ENCODE results near the gene SDR42E2.

DNA sequence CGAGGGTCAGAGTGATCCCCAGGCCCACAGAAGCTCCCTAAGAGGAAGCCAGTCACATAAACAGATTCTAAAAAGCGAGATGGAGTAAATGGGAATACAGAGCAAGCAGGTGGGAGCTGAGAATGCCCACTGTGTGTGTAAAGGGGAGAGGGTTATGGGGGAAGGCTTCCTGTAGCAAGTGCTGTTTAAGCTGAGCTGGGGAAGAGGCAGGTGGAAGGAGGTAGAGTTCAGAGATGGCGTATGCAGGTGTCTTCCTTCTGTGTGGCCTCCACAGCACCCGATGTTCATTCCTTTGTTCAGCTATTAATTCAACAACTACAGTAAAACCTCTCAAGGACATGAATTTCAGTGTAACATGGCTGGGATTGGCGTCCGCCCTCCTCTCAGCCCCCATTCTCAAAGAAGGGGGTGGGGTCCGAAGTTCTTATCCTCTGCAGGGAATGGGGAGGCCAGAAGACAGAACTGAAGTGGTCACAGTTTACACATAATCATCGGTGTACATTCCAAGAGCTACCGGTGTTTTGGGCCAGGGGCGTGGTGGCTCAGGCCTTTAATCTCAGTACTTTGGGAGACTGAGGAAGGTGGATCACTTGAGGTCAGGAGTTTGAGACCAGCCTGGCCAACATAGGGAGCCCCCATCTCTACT lies 45.5 kb downstream of the SDR42E2 start:
- TF ChIP-seq, protein P1, sequence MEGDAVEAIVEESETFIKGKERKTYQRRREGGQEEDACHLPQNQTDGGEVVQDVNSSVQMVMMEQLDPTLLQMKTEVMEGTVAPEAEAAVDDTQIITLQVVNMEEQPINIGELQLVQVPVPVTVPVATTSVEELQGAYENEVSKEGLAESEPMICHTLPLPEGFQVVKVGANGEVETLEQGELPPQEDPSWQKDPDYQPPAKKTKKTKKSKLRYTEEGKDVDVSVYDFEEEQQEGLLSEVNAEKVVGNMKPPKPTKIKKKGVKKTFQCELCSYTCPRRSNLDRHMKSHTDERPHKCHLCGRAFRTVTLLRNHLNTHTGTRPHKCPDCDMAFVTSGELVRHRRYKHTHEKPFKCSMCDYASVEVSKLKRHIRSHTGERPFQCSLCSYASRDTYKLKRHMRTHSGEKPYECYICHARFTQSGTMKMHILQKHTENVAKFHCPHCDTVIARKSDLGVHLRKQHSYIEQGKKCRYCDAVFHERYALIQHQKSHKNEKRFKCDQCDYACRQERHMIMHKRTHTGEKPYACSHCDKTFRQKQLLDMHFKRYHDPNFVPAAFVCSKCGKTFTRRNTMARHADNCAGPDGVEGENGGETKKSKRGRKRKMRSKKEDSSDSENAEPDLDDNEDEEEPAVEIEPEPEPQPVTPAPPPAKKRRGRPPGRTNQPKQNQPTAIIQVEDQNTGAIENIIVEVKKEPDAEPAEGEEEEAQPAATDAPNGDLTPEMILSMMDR (tag by site-specific recombination; IDR thresholded peaks at IDR 0.05): no peak
- TF ChIP-seq ZNF792 (tag by site-specific recombination; IDR thresholded peaks at IDR 0.05) (no peak), ZNF677 (tag by site-specific recombination; IDR thresholded peaks at IDR 0.05) (no peak), ZNF214 (tag by site-specific recombination; IDR thresholded peaks at IDR 0.05; ENCODE audit: borderline replicate concordance) (no peak), SP2 (tag by site-specific recombination; IDR thresholded peaks at IDR 0.05) (no peak), ZNF423 (tag by site-specific recombination; IDR thresholded peaks at IDR 0.05) (no peak), ZBTB48 (tag by site-specific recombination; IDR thresholded peaks at IDR 0.05) (no peak), ZNF585B (tag by site-specific recombination; IDR thresholded peaks at IDR 0.05) (no peak), ZNF549 (tag by site-specific recombination; IDR thresholded peaks at IDR 0.05) (no peak), ZNF610 (tag by site-specific recombination; IDR thresholded peaks at IDR 0.05; ENCODE audit: borderline replicate concordance) (no peak), ZNF391 (tag by site-specific recombination; IDR thresholded peaks at IDR 0.05; ENCODE audit: borderline replicate concordance, low read depth) (no peak), ZFP37 (tag by site-specific recombination; IDR thresholded peaks at IDR 0.05) (no peak)

All from HEK293 (cell line).